GM21737 (cell line): ENCODE results near the gene TEAD4.

ENCODE experiments used
- ATAC-seq: cut with Tn5 transposase; IDR thresholded peaks from one replicate; pipeline ENCODE4 v1.9.1; 2021; ENCODE audit warnings: mild to moderate bottlenecking, moderate library complexity; ENCODE audit not compliant: unreplicated experiment

The TEAD4 gene

DNA sequence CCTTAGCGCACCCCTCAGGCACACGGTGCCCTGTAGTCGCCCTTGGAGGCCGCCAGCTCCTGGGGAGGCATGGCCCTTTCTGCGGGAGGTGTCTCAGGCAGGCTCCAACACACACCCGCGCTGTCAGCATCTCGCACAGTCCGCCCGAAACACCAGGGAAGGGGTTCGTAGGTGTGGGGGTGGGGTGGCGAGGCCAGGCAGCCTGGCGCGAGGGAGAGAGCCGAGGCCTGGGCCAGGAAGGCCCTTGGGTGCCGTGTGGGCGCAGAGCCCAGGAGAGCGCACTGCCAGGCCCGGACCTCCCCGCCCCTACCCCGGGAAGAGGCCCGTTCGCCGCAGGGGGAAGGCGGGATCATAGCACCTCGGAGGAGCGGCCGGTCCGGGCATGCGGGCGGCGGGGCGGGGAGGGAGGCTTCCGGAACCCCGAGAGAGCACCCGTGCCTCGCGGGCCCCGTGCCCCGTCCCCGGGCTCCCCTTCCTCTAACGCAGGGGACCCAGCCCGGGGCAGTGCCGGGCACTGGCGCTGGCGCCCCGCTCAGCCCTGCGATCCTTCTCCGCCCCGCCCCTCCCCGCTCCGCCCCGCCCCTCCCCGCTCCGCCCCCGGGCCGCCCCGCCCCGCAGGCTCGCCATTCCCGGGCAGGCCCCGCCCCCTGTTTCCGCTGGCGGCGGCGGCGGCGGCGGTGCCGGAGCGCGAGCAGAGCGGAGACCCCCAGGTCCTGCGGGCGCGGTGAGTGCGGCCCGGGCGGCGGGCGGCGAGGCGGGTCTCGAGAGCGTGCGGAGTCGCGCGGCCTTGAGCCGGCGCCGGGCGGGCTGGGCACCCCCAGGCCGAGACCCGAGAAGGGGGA is 117.8 kb downstream of the TEAD4 start, which contains the start of gene TSPAN9:
Gene TSPAN9 (plus strand): TSS at position 650 of the 842 bp plus-strand sequence. CDS start 123,815 bp downstream, outside the sequence.
- peak; percentile 71 for ATAC-seq

DNA sequence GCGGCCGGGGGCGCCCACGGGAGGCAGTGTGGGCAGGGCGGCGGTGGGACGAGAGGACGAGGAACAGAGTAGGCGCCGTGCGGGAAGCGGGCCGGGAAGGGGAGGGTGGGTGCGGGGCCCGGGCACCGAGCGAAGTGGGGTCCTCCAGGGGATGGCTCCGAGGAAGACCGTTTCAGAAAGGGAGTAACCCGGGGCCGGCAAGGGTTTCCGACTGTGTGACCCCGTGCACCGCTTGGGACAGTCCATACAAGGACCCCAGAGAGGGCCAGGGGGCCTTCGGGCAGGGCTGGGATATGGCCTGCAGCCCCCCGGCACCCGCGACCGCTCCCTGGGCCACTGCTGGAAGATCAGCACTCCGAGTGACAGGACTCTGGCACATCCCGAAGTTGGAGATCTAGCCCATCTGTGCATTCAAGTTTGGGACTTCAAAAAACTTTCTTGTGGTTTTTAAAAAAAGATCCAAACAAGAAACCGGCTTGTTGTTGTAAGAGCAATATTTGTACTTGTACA is 118.4 kb downstream of the TEAD4 start:
- no peak for ATAC-seq

DNA sequence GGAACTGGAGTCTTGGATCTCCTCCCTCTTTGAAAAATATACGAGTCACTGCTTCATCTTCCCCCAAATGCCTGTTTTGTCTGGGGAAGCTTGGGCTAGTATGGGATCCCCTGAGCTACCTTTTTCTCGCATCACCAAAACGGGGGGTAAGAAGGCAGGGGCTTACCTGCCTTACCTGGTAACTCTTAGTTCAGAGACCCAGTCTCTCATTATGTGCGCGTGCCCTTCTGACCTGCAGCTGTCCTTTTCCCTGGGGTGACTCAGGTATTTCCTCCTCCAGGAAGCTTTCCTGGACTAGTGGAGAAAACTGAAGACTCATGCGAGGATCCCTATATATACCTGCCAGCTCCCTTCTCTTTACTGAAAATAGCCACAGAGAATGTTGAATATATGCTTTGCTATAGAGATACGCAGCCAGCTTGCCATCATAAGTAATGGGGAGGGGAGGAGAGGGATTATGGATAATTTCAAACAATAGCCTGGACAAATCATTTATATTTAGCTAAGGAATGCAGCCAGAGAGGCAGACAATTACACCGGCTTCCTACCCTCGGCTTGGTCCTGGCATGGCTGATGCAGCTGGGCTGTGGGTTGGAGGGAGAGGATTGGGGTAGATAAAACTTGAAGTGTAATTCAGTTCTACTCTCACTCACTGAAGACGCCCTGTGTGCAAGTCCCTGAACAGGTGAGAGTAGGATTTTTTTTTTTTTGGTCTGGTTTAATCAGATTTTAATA is 119.1 kb downstream of the TEAD4 start:
- no peak for ATAC-seq

DNA sequence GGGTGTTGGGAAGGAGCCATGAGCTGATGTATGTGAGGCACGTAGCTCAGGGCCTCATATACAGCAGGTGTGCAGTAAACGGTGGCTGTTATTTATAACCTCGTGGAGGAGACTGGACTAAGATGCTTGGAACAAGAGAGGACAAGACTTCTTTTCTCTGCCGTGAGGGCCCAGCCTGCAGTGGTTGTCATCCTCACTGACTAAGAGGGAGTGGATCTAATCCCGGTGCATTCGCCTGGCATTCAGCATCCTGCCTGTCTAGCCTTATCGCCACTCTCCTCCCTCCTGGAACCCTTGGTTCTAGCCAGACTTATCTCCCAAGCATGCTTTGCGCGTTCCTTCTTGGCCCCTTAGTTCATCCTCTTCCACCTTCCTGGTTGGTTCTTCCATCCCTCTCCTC is 121.9 kb downstream of the TEAD4 start:
- no peak for ATAC-seq

DNA sequence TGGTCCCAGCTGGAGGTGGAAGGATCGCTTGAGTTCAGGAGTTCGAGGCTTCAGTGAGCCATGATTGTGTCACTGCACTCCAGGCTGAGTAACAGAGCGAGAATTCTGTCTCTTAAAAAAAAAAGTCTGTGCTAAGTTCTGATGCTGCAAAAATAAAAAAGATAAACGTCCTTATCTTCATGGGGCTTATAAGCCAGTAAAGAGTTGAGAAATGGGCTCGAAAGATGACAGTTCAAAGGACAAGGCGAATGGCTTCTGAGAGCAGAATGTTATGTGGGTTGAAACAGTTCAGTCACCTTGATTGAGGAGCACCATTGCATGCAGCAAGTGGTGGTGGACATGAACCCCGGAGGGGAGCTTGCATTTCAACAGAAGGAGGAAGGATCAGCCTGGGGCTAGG is 122.7 kb downstream of the TEAD4 start:
- ATAC-seq, result no peak

DNA sequence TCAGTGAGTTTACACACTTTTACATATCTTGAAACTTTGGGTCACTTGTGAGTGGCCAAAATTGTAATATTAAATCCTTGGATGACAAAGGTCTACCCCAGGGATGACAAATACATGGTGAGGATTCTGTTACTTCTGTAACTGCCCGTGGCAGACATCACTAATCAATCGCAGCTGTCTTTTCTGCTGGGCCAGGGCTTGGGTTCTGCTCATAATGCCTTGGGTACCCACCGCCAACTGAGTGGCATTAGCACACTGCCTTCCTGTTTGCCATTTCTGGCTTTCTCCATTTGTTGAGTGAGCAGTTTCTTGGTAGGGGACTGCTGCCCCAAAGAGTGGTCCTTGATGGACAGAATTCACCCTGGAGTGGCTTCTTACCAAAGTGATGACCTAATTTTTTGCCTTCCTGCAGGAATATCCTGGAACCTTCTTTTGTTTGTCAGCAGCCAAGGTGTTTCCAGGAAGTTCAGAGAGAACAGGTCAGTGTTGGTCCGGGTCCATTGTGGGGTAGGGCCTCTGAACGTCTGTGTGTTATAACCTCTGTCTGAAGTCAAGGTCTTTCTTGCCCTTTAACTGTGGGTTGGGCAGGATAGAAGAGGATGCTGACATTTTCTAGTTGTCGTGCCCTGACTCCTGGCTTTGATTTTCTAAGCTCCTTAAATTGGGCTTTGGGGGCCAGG is 124.2 kb downstream of the TEAD4 start:
- ATAC-seq, result no peak

DNA sequence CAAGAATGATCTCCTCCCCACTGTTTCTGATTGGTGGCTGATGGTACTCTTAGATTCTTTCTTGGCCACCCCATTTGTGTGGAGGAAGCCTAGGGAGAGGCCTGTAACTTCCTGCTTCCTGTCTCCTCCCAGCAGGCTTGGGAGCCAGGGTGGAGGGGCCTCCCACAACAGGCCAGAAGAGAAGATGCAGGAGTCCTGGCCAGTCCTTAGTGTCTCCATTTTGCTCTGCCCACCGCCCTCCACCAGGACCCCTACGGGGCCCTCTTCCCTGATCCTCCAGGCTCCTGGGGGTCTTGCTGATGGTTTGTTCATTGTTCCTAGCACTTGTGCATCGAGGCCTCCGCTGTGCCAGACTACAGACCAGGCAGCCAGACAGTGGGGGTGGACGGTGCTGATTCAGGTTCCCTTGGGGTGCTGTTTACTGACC is 124.7 kb downstream of the TEAD4 start:
- no peak for ATAC-seq

DNA sequence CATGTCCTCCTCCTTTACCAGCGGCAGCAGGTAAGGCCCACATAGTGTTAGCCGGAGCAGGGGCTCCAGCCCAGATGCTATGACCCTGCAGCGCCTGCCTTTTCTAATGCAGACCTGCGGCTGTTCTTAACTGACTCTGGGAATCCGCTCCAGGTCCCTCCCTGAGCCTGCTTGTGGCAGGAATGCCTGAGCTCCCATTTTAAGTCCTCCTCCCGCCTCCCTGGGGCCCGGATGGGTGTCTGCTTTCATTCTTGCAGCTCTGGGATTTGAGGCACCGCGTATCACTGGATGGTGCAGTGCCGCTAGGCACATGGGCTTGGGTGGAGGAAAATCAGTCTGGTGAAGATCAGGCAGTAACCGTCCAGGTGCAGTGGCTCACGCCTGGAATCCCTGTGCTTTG is 125.5 kb downstream of the TEAD4 start:
- ATAC-seq, result no peak

DNA sequence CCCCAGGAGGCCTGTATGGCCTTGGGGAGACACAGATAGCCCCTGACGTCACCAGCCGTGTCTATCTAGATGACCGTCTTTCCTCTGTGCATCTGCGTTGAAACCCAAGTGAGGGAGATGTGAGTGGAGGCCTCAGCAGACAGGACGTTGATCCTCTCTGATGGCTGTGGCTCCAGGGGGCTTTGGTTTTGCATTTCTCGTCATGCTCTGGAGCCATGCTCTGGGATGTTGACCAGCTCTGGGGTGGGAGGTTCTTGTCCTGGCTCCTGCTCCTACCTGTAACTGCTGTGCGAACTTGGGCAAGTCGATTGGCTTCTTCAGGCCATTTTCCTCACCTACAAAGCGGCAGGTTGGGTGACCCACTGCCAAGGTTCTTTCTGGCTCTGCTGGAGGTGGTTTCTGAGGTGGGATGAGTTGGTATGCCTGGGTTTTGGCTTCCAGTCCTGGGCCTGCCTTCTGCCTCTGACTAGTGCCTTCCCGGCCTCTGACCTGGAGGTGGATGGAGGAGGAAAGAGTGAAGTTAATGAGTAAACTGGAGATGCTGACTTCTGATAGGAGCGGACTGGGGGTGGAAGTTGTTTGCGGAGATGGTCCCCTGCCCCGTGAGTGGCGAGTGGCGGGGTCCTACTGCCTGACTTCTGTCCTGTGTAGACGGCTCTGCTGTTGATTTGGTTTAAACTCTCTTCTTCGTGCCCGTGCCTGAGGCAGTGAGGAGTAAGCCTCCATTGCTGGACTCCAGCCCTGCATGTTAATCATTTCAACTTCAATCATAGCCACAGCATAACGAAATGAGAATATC is 126.3 kb downstream of the TEAD4 start:
- ATAC-seq, result no peak

DNA sequence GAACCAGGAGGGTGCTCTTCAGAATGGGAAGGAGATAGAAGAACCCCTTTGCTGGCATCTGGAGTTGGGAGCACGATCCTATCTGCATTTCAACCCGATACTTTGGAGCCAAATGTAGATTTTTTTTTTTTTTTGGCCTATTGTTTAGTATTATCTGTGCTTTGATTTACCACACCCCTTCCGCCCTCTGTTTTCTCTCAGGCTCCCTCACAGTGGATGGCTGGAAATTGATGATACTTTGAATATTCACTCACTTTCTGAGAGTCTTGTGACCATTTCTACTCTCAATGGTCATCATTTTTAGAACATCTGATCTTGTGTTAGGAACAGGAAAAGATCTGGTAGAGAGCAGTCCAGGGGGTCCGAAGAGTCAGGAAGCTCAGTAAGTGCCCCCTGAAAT is 127.0 kb downstream of the TEAD4 start:
- ATAC-seq, result no peak

DNA sequence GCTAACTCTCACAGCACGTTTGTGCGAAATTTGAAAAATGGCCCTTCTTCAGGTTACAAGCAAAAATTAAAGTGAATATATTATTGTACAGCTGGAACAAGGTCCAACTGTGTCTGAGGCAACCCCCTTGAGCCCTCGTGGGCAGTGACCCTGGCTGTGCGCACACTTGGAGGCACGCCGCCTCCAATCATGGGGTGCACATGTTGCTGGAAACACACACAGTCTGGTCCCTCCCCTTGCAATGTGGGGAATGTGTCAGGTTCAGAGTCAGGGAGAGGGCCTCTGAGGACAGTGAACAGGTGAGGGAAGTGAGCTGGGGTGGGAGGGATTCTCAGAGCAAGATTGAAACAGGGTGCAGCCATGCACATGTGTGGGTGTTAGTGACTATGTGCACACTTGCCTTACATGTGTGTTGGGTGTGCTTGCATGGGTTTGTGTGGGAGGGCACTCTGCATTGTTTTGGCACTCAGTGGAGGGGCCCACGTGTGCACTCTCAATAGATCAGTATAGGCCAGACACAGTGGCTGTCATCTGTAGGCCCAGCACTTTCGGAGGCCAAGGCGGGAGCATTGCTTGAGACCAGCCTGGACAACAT is 127.6 kb downstream of the TEAD4 start:
- no peak for ATAC-seq

DNA sequence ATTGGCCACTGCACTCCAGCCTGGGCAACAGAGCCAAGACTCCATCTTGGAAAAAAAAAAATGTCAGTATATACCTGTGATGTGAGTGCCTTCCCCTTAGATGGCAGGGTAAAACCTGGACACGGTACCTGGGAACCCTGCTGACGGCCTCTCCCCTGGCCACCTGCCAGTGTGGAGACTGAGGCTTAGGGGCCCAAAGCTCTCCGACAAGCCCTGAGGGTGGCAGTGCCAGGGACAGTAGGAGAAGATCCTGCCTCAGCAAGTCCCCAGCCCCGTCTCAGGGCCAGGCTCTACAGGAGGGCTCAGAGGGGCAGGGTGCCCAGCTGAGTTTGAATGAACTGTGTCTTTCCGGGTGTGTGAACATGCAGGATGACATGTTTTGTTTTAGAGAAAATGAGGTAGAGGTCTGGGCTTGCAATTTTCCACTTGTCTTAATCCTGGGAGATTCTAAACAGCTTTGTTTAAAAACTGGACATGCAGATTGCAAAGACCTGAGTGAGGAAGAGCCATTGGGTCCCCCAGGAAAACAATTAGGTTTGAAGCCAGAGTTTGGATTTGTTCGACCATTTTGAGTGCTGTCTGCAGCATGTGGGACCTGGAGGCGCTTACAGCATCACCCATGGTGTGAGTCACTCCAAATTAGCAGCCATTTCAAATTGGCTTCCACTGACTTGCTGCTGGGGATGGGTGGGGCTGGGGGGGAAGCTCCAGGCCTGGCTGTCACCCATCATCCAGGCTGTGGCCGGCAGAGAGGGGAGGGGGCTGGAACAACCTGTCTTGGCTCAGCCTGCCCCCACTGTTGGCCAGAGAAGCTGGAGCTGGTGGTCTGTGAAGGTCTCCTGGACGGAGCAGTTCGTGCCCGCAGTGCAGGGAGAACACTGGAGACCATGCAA is 128.8 kb downstream of the TEAD4 start:
- ATAC-seq, result no peak

DNA sequence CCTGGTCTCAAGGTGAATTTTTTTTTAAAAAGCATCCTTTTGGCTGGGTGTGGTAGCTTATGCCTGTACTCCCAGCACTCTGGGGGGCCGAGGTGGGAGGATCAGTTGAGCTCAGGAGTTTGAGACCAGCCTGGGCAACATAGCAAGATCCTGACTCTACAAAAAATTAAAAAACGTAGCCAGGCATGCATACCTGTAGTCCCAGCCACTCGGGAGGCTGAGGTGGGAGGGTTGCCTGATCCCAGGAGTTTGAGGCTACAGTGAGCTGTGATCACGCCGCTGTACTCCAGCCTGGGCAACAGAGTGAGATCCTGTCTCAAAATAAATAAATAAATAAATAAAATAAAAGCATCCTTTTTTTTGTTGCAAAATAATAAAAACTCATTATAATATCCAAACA is 130.4 kb downstream of the TEAD4 start:
- ATAC-seq, result no peak
